ENCODE results near the gene PNPLA7. TPM values are rescaled to one million over a fixed set of nuclear protein-coding genes. Genes with fewer than 3 reads are reported as not detected.

Gene PNPLA7
- total RNA-seq, 2 experiments from 2014 or later, result 3.8 to 4.4 TPM

DNA sequence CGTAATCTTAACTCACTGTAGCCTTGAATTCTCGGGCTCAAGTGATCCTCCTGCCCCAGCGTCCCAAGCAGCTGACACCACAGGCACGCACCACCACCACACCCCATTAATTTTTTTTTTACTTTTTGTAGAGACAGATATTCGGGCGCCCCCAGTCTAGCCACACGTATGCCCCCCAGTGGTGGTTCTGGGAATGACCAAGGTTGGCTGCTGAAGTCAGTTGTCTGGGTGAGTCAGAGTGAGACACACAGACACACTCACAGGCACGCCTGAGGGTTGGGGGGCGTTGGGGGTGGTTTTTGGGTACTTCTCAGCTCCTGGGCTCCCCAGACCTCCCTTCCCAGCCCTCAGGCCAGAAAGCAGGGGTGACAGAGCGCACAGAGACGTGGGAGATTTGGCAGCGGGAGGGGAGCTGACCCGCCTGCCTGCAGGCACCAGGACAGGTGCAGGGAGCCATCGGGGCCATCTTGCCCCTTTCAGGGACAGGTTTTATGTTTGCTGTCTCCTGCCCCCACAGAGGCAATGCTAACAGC lies 104.9 kb downstream of the PNPLA7 start:
- Mint-ChIP-seq H3K4me1 (peaks cover 21% of the 10 kb centered on the region), H3K4me3 (no peak overlapping the region), H3K27ac (no peak overlapping the region), H3K9me3 (no peaks in the 10 kb centered on the region), H3K36me3 (ENCODE audit: low read depth) (peaks cover 5% of the 10 kb centered on the region), H3K27me3 (peaks cover 13% of the 10 kb centered on the region)
- CTCF ChIA-PET, result interaction anchor here (0.6 to 1.9 kb wide), 9 partner anchors 8 to 1035 kb away, joined by 3 to 7 read pairs (median 4); no protein-coding TSS in a partner anchor
- peak; percentile 86 for DNase-seq
- POLR2A ChIA-PET, result no interaction called here

GRCh38 chr9:137444106-137444790 lies 106.0 kb downstream of the PNPLA7 start:
- Mint-ChIP-seq H3K4me3 (no peak overlapping the region), H3K27ac (no peak overlapping the region), H3K36me3 (ENCODE audit: low read depth) (peaks cover 2% of the 10 kb centered on the region), H3K4me1 (peaks cover 13% of the 10 kb centered on the region), H3K9me3 (no peaks in the 10 kb centered on the region), H3K27me3 (peaks cover 17% of the 10 kb centered on the region)
- ChIA-PET POLR2A (no interaction called here), CTCF (interaction anchor here (1.1 to 2.4 kb wide), 5 partner anchors 11 to 48 kb away, joined by 3 to 10 read pairs (median 6); partner anchors contain the start of genes EXD3 and NOXA1)
- no peak for DNase-seq

DNA sequence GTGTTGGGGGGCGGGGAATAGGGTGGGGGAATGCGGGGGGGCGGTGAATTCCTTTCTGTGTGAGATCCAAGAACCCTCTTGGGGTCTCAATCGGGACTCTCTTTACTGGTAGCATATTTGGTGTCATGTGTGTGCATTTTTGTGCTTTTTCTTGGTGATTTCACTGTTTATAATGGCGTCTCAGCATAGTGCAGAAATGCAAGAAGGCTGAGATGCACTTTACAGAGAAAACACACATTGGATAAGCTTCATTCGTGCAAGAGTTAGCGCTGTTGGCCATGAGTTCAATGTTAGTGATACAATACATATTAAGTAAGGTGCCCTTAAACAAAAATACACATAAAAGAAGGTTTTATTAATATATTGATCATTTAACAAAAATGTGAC lies 108.3 kb downstream of the PNPLA7 start:
- Mint-ChIP-seq H3K9me3 (no peaks in the 10 kb centered on the region), H3K4me1 (peaks cover 13% of the 10 kb centered on the region), H3K36me3 (ENCODE audit: low read depth) (no peaks in the 10 kb centered on the region), H3K27me3 (peaks cover 18% of the 10 kb centered on the region), H3K27ac (no peak overlapping the region), H3K4me3 (peak overlapping the region; percentile 52)
- ChIA-PET CTCF (interaction anchor here (1.1 to 2.4 kb wide), 2 partner anchors 15 to 18 kb away, joined by 3 to 10 read pairs; partner anchors contain the start of genes EXD3 and NOXA1), POLR2A (no interaction called here)
- no peak for DNase-seq

GRCh38 chr9:137441289-137441934 lies 108.8 kb downstream of the PNPLA7 start, which contains the start of gene ENTPD8:
TSS of gene ENTPD8 (minus strand) at chr9:137441357. CDS start at chr9:137438285, 3,072 bp downstream.
- Mint-ChIP-seq H3K9me3 (no peaks in the 10 kb centered on the region), H3K27me3 (peaks cover 18% of the 10 kb centered on the region), H3K4me3 (peak within 1 kb of the TSS; percentile 52), H3K36me3 (ENCODE audit: low read depth) (no peaks in the 10 kb centered on the region), H3K4me1 (peaks cover 13% of the 10 kb centered on the region), H3K27ac (no peak within 1 kb of the TSS)
- no peak for DNase-seq
- ChIA-PET CTCF (interaction anchor here (0.6 to 1.1 kb wide), 2 partner anchors 15 to 792 kb away, joined by 3 read pairs; no protein-coding TSS in a partner anchor), POLR2A (no interaction called here)

- Mint-ChIP-seq H3K27ac (no peak overlapping the region), H3K4me1 (peaks cover 5% of the 10 kb centered on the region), H3K4me3 (no peak overlapping the region), H3K27me3 (peaks cover 18% of the 10 kb centered on the region), H3K9me3 (no peaks in the 10 kb centered on the region), H3K36me3 (ENCODE audit: low read depth) (no peaks in the 10 kb centered on the region)
- DNase-seq, result no peak
- CTCF ChIA-PET, result no interaction called here
- POLR2A ChIA-PET, result no interaction called here
These were observed 111.0 kb downstream of the PNPLA7 start for GRCh38 chr9:137439158-137439714.

DNA sequence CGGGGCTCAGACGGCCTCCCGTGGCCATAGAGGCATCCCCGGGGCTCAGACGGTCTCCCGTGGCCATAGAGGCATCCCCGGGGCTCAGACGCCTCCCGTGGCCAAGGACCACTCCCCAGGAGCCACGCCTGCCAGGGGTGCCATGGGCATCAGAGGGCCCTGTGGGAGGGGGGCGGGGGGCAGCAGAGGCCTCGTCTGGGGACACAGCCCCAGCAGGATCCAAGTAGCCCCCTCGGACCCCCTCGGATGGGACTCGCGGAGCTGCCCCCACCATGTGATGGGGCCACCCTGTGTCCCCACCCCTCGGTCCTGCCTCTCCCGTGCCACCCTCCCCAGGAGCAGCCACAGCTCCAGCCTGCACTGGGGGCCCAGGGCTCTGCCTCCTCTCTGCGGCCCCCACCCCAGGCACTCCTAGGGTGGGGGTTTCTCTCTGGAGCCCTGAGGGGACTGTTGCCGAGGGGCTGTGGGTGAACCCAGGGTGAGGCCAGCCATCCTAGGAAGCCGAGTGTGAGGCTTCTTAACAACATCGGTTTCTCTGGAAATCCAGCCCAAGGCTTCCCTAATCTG lies 111.5 kb downstream of the PNPLA7 start:
- Mint-ChIP-seq H3K4me1 (peaks cover 5% of the 10 kb centered on the region), H3K27ac (no peak overlapping the region), H3K9me3 (no peaks in the 10 kb centered on the region), H3K27me3 (peaks cover 18% of the 10 kb centered on the region), H3K4me3 (no peak overlapping the region), H3K36me3 (ENCODE audit: low read depth) (no peaks in the 10 kb centered on the region)
- ChIA-PET POLR2A (no interaction called here), CTCF (no interaction called here)
- DNase-seq, result no peak

- Mint-ChIP-seq H3K9me3 (no peaks in the 10 kb centered on the region), H3K4me1 (peaks cover 5% of the 10 kb centered on the region), H3K4me3 (no peak overlapping the region), H3K27ac (no peak overlapping the region), H3K27me3 (peaks cover 12% of the 10 kb centered on the region), H3K36me3 (ENCODE audit: low read depth) (no peaks in the 10 kb centered on the region)
- CTCF ChIA-PET, result interaction anchor here (0.5 to 1.3 kb wide), 3 partner anchors 15 to 684 kb away, joined by 3 to 7 read pairs (median 4); partner anchors contain the start of genes EXD3, NOXA1 and RNF224
- DNase-seq, result no peak
- POLR2A ChIA-PET, result no interaction called here
These were observed 112.3 kb downstream of the PNPLA7 start for GRCh38 chr9:137437691-137438590.

DNA sequence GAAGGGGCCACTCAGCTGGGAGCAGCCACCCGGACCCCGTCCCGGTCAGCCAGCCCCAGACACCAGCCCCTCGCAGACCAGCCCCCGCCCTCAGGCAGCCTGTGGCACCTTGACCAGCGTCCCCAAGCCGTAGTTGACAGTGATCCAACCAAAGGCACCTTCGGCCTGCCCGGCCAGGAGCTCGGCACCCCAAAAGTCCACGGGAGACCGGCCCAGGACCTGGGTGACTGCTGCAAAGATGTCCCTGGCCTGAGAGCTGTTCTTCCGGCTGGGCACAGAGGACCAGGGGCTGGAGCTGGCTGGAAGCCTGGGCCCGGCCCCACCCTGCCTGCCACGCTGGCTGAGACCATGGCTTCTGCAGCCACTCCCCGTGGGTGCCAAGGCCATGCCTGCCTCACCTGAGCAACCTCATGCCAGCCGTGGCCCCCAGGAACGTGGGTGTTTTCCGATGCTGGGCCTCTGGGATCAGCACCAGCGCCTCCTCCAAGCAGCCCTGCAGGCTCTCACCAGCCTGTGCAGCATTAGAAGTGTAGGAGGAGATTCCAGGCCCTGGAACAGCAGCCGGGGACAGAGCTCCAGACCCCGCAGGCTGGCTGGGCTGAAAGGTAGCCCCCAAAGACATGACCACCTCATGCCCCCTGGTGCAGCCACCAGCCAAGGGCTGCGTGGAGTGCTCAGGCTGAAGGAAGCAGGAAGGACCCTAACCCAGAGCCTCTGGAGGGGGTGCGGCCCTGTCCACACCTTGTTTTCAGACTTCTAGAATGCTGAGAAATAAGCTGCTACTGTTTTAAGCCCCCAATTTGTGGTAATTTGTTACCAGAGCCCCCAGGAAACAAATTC lies 113.2 kb downstream of the PNPLA7 start:
- no peaks in the 10 kb centered on the region for H3K36me3 Mint-ChIP-seq (ENCODE audit: low read depth)
- no peaks in the 10 kb centered on the region for H3K9me3 Mint-ChIP-seq
- POLR2A ChIA-PET, result no interaction called here
- H3K4me1 Mint-ChIP-seq, result peaks cover 4% of the 10 kb centered on the region
- CTCF ChIA-PET, result interaction anchor here (0.5 to 1.3 kb wide), 5 partner anchors 8 to 685 kb away, joined by 3 to 7 read pairs (median 4); partner anchors contain the start of genes EXD3, NOXA1 and RNF224
- H3K4me3 Mint-ChIP-seq, result no peak overlapping the region
- no peak overlapping the region for H3K27ac Mint-ChIP-seq
- DNase-seq, result no peak
- H3K27me3 Mint-ChIP-seq, result peaks cover 6% of the 10 kb centered on the region

GRCh38 chr9:137435980-137436760 lies 114.0 kb downstream of the PNPLA7 start:
- DNase-seq, result no peak
- ChIA-PET CTCF (interaction anchor here (0.8 to 1.3 kb wide), 3 partner anchors 9 to 209 kb away, joined by 3 to 7 read pairs (median 7); partner anchors contain the start of genes EXD3, NOXA1 and RNF224), POLR2A (no interaction called here)
- Mint-ChIP-seq H3K4me3 (no peak overlapping the region), H3K4me1 (peaks cover 2% of the 10 kb centered on the region), H3K27ac (no peak overlapping the region), H3K36me3 (ENCODE audit: low read depth) (no peaks in the 10 kb centered on the region), H3K27me3 (peaks cover 4% of the 10 kb centered on the region), H3K9me3 (no peaks in the 10 kb centered on the region)

- H3K27me3 Mint-ChIP-seq, result peaks cover 4% of the 10 kb centered on the region
- ChIA-PET CTCF (interaction anchor here (0.7 to 2.3 kb wide), 2 partner anchors 8 to 12 kb away, joined by 3 to 13 read pairs; partner anchors contain the start of genes EXD3 and NOXA1), POLR2A (no interaction called here)
- no peak for DNase-seq
- H3K4me3 Mint-ChIP-seq, result no peak overlapping the region
- H3K4me1 Mint-ChIP-seq, result peaks cover 2% of the 10 kb centered on the region
- H3K27ac Mint-ChIP-seq, result no peak overlapping the region
- H3K36me3 Mint-ChIP-seq (ENCODE audit: low read depth), result no peaks in the 10 kb centered on the region
- H3K9me3 Mint-ChIP-seq, result no peaks in the 10 kb centered on the region
These were observed 114.8 kb downstream of the PNPLA7 start for GRCh38 chr9:137435381-137435891.
